GM06990 (cell line): ENCODE data around the gene PYGM.
A peak's percentile ranks its signal among the peaks of the same experiment; 100 is the strongest.

Experiments
- DNase-seq: peaks from one replicate; pipeline ENCODE4 v3.0.0-alpha.2; 2011; ENCODE audit not compliant: insufficient read length; ENCODE audit errors: extremely low read depth
- H3K27me3 ChIP-seq: replicated peaks from 2 replicates; pipeline ENCODE4 v1.6.0; 2011; ENCODE audit warnings: low read length; ENCODE audit not compliant: control insufficient read depth, insufficient read depth
- H3K36me3 ChIP-seq: 2 replicates; pipeline ENCODE4 v1.5.1; 2011; ENCODE audit warnings: low read length; ENCODE audit not compliant: control insufficient read depth, insufficient read depth
- H3K4me3 ChIP-seq: replicated peaks from 2 replicates; pipeline ENCODE4 v1.5.1; 2011; ENCODE audit warnings: low read depth, mild to moderate bottlenecking, control low read depth, low read length
- CTCF ChIP-seq: IDR thresholded peaks from 2 replicates; pipeline ENCODE4 v1.5.1; 2011; ENCODE audit warnings: low read length, control low read depth, mild to moderate bottlenecking, inconsistent platforms; ENCODE audit not compliant: insufficient read depth, poor library complexity, severe bottlenecking

Gene PYGM

DNA sequence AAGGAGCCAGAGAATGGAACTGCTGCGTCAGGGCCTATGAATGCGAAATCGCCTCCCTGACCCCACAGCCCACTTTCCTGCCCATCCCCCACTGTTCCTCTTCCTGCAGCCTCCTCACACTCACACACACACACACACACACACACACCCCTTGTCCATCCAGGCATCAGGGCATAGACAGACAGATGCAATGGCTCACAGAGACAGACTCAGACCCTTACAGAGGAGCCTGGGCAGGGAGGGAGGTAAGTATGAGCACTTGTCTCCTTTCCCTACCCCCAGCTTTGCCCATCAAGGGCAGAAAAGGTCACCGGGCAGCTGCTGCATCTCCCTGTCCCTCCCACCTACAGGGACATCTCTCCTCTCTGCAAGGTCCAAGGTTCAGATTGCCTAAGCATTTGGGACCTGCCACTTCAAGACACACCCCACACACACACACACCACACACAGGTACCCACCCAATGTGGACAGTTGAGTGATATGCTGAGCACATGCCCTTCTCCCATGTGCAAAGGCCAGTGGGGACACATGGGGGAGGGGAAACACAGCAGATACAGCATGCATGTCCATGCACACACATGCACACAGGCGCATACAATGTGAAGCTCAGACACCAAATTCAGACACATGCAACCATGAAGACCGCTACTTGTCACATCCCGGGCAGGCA, 34.8 kb downstream of the PYGM start:
- TF ChIP-seq CTCF, result no peak
- Histone ChIP-seq H3K27me3 (no peaks in the 10 kb centered on the region; the same call in none of the 2 replicates), H3K36me3 (no peaks in the 10 kb centered on the region), H3K4me3 (no peak overlapping the region)
- DNase-seq, result no peak

- peak overlapping the region; percentile 68; the same call in 1 of the 2 replicates for H3K4me3 ChIP-seq
- TF ChIP-seq CTCF, result no peak
- H3K27me3 ChIP-seq, result no peaks in the 10 kb centered on the region; the same call in none of the 2 replicates
- DNase-seq, result no peak
- H3K36me3 ChIP-seq, result no peaks in the 10 kb centered on the region
Observed at GRCh38 chr11:64723907-64724862, 35.6 kb downstream of the PYGM start.

- peak within 1 kb of the TSS; percentile 68 for H3K4me3 ChIP-seq
- TF ChIP-seq CTCF, result peak; percentile 99
- no peaks in the 10 kb centered on the region; the same call in none of the 2 replicates for H3K27me3 ChIP-seq
- no peaks in the 10 kb centered on the region for H3K36me3 ChIP-seq
- peak; percentile 87 for DNase-seq
Observed at GRCh38 chr11:64723117-64723906, 36.5 kb downstream of the PYGM start, which contains the start of gene NRXN2. Gene NRXN2 (minus strand): TSS chr11:64723197. CDS start chr11:64713699, 9,498 bp downstream.

DNA sequence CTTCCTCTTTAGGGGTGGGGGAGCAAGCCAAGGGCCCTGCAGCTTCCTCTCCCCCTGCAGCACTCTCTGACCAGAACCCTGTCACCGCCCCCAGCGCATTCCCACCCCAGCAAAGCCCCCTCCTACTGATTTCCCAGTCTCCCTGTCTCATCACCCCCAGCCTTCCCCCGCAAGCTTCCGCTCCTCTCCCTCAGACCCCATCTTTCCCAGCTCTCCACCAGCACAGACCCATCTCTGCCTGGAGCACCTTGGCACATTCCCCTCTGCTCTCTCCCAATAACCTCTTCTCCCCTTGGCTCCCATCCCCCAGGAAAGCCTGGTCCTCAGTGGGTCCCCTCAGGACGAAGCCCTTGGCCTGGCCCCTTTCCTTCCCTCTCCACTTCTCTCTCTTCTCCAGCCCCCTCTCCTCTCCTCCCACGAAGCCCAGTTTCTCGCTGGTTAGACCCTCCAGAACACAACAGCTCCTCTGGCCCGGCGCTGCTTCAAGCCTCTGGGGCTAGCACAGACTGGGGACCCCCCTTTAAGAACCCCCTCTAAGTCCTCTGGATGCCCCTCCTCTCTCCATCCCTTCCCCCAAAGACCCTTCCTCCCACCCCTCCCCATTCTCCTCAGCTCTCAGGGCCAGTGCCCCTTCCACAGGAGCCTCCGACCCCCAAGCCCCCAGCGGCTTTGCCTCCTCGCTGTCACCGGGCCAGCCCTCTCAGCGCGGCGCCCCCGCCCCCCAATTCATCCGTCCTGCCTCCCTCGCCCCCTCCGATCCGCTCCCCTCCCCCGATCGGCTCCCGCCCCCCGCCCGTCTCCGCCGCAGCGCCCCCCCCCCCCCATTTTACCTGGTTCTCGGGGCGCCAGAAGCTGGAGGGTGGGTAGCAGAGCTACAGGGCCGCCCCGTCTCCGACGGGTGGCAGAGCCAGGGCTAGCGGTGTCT, 37.4 kb downstream of the PYGM start:
- TF ChIP-seq CTCF, result no peak
- Histone ChIP-seq H3K36me3 (no peaks in the 10 kb centered on the region), H3K4me3 (no peak overlapping the region), H3K27me3 (no peaks in the 10 kb centered on the region; the same call in none of the 2 replicates)
- DNase-seq, result no peak

- Histone ChIP-seq H3K36me3 (no peaks in the 10 kb centered on the region), H3K4me3 (no peak overlapping the region), H3K27me3 (no peaks in the 10 kb centered on the region; the same call in none of the 2 replicates)
- TF ChIP-seq CTCF, result no peak
- DNase-seq, result no peak
Observed at GRCh38 chr11:64721359-64721699, 38.4 kb downstream of the PYGM start.
